Activated T-cell treated with anti-CD3 and anti-CD28 coated beads for 48 hours (primary cell): ENCODE results near the gene ANO6.
A peak's percentile ranks its signal among the peaks of the same experiment; 100 is the strongest.
"Not testable (repeated sequence)": the region's sequence is repeated elsewhere in the genome, so short reads cannot be mapped to it uniquely, and the experiment has no call there.

Experiments used
- DNase-seq: peaks from one replicate; pipeline ENCODE4 v3.0.0-alpha.2; 2020; ENCODE audit warnings: low read depth

Gene ANO6

DNA sequence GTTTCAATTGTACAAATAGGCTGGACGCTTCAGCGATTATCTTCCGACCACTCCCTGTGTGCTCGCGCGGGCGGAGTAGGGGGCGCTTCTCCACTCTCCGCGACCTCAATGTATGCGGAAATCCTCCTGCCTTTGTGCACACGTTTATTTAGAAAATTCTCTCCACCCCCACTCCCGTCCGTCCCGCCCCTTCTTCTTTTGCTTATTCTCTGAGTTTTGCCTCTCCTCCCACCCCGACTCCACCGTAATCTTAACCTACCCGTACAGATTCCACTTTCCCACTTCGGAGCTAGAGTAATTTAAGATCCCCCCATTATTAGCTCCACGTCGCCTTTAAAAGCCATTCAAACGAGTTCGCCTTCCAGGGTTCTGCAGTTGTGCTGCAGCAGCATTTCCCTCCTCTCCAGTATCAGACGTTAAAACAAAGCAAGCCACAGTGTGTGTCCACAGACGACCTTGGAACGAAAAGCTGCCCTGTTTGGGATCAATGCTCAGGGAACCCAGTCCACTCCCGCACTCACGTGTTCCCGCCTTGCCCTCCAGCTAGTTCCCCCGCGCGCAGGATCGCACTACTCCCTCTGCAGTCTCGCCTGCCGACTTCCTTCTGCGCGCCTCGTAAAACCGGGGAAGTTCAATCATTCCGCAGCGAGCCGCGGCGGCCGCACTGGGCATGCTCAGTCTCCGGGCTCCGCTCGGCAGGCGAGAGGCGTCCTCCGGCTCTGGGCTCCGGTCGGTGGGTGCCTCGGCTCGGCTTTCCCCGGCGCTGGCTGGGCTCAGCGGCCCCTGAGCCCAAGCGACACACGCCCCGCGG lies at the start of gene ANO6:
Gene ANO6, plus strand, starts transcription at position 677 of the 811 bp plus-strand sequence. CDS start 227 bp downstream, outside the sequence.
- DNase-seq = peak; percentile 80

- no peak for DNase-seq
These were observed 46.9 kb upstream of the ANO6 start for GRCh38 chr12:45168976-45169375.

DNA sequence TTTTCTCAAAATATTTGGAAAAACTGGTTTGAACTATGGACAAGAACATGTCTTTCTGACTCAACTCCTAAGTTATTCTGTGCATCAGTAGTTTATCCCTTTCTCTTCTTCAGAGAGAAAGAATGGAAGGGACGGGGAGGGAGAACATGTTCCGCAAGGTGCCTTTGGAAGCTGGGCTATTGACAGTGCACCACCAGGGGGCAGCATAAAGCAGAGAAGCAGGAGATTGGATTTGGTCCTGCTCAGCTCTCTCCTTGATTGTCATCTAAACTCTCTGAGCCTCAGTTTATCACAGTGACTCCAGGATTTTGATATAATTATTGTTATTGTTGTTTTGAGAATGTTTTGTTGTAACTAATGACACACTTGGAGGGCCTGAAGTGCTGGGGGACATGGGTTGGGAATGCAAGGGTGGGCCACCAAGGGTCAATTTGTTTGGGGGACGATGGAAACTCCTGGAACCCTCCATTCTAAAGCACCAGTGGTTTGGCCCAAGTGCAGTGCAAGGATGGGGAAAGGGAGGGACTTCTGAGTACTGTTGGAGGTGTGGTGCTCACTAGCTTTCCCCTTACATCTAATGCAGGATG lies 45.3 kb upstream of the ANO6 start:
- peak; percentile 67 for DNase-seq

DNA sequence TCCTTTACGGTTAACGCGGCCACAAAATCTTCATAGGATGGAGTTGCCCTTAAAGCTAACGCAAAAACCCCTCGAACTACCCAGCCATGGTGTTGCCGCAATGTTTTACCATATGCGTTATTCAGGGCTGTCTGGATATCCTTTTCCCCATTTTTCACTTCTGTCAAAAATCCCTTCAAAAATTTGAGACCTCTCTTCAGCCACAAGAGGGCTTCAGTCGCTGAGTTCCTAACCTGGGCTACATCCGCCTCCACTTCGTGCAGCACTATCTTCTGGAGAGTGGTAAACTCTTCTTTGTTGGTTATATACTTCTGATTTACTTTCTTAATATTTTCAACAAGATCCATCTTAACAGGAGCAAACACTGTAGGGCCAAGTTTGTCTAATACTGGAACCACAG lies 42.6 kb upstream of the ANO6 start:
- DNase-seq = not testable (repeated sequence)

GRCh38 chr12:45174595-45174994 lies 41.3 kb upstream of the ANO6 start:
- no peak for DNase-seq

DNA sequence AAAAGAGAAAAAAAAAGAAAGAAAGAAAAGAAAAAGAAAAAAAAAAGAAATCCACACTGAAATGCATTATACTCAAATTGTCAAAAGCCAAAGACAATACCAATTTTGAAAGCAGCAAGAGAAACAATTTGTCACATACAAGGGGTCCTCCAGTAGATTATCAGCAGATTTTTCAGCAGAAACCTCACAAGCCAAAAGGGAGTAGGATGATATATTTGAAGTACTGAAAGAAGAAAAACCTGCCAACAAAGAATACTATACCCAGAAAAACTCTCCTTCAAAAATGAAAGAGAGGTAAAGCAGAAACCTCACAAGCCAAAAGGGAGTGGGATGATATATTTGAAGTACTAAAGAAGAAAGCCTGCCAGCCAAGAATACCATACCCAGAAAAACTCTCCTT lies 37.1 kb upstream of the ANO6 start:
- no peak for DNase-seq

GRCh38 chr12:45182511-45182910 lies 33.4 kb upstream of the ANO6 start:
- DNase-seq = no peak

DNA sequence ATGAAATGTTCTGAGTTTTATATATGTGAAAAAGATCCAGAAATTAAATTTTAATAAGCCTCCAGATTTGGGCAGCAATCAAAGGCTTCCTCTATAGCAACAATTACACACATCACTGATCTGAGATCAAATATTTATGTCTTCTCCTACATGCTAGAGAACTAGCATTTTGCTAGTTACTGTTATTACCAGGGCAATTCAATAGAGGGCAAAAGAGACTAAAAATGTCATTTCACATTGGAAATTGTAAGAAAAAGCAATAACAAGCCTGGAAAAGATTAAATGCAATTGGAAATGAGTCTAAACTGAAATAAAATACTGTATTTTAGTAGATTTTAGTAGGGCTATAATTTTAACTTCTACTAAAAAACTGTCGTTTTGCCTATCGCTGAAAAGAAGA lies 32.6 kb upstream of the ANO6 start:
- DNase-seq = no peak

DNA sequence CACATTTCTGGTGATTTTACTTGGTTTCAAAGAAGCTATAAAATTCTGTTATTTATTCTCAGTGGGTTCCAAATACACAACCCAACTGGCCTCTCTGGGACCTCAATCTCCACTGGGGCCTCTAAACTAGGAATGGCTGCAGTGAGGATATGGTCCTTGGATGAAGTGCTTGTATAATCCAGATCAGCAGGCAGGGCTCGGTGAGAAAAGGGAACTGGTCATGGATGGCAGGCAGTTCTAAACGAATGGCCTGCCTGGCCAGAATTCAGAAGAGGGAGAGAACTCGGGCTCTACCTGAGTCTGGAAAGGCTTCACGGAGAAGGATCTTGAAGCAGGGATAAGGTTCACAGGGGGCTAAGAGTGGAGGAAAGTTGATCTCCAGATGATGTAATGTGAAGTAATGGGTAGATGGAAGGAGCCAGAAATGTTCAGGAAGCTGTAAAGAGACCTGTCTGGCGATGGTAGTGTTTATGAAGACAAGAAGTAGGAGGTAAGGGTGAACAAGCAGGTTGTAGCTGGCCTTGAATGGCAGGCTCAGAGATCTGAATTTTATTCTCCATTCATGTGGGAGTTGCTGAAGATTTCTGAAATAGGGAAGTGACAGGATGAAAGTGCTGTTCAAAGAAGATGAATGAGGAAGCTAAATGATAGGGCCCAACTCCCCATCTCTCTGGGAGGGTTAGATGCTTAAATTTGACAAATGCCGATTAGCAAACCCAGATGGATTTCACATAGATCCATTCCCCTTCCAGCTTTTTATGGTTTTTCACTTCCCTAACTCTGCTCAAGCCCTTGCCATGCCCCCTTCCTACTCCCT lies 31.5 kb upstream of the ANO6 start:
- DNase-seq = no peak

GRCh38 chr12:45186762-45187161 lies 29.1 kb upstream of the ANO6 start:
- DNase-seq = no peak

DNA sequence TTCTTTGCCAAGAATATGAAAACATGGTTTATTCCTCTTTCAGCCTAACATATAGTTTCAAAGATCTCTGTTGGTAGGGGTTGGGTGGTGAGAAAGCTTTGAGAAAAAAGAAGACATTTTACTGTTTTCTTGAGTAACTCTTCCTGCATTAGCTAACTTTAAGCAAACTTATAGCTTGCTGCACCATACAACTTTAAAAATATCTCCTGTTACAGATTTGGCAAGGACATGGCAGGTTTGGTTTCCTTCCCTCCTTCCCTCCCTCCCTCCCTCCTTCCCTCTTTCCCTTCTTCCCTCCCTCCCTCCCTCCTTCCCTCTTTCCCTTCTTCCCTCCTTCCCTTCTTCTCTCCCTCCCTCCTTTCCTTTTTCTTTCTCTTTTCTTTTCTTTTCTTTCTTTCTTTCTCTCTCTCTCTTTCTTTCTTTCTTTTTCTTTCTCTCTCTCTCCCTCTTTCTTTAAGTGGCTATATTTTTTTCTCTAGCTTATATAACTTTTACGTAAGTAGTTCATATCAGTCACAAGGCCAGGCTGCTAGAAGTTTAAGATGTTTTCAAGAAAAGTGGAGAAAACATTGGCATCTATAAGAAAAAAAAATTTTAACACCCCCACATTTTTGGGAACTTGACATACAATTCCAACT lies 26.0 kb upstream of the ANO6 start:
- no peak for DNase-seq

GRCh38 chr12:45191239-45191638 lies 24.7 kb upstream of the ANO6 start:
- DNase-seq = no peak

- no peak for DNase-seq
These were observed 23.2 kb upstream of the ANO6 start for GRCh38 chr12:45192707-45193106.

- no peak for DNase-seq
These were observed 15.3 kb upstream of the ANO6 start for GRCh38 chr12:45200491-45201043.

DNA sequence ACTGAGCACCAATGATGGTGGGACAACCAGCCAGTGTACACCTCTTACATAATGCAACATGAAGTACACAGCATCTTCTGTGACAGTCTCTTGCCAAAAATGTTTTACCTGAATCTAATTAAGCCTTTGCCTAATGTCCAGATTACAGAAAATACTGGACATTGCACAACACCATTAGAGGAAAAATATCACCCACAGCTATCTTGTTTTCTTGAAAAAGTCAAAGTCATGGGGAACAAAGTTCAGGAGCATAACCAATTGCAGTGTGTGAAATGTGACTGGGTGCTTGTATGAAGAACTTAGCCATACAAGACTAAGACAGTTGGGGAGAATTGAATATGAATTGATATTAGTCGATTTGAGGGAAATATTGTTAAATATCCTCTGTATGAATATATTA lies 12.1 kb upstream of the ANO6 start:
- no peak for DNase-seq

GRCh38 chr12:45204757-45205156 lies 11.1 kb upstream of the ANO6 start:
- DNase-seq = no peak

GRCh38 chr12:45205165-45205825 lies 10.6 kb upstream of the ANO6 start:
- DNase-seq = no peak

- DNase-seq = no peak
These were observed 7.0 kb upstream of the ANO6 start for GRCh38 chr12:45208604-45209487.

DNA sequence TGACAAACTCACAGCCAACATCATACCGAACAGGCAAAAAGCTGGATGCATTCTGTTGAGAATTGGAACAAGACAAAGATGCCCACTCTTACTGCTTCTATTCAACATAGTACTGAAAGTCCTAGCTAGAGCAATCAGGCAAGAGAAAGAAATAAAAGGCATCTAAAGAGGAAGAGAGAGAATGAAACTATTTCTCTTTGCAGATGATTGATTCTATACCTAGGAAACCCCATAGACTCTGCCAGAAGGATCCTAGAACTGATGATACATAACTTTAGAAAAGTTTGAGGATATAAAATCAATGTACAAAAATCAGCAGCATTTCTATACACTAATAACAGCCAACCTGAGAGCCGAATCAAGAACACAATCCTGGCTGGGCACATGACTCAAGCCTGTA lies 6.1 kb upstream of the ANO6 start:
- no peak for DNase-seq

DNA sequence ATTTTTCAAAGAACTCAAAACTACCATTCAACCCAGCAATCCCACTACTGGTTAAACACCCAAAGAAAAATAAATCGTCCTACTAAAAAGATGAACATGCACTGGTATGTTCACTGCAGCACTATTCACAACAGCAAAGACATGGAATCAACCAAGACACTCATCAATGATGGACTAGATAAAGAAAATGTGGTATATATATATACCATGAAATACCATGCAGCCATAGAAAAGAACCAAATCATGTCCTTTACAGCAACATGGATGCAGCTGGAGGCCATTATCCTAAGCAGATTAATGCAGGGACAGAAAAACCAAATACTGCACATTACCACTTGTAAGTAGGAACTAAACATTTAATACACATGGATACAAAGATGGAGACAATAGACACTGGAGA lies 3.8 kb upstream of the ANO6 start:
- no peak for DNase-seq

GRCh38 chr12:45213107-45213506 lies 2.8 kb upstream of the ANO6 start:
- DNase-seq = no peak
